Mesothelial cell of epicardium (in vitro differentiated cells): Measurements from ENCODE around the gene ME3. TPM values are rescaled to one million over a fixed set of nuclear protein-coding genes. Genes with fewer than 3 reads are reported as not detected.
"Not testable (repeated sequence)": the region's sequence is repeated elsewhere in the genome, so short reads cannot be mapped to it uniquely, and the experiment has no call there.

Experiments used
- DNase-seq, 2 experiments: peaks; one replicate each; pipeline ENCODE4 v3.0.0; 2021; ENCODE audit warnings: low spot score in 2 of 2; ENCODE audit not compliant: unreplicated experiment in 2 of 2
- H3K27ac Mint-ChIP-seq: 2 replicates; pipeline ENCODE4 v1.8.0; 2021; ENCODE audit warnings: mixed read lengths
- H3K27me3 Mint-ChIP-seq: 2 replicates; pipeline ENCODE4 v1.8.0; 2021; ENCODE audit warnings: low read depth, mixed read lengths
- H3K36me3 Mint-ChIP-seq: 2 replicates; pipeline ENCODE4 v1.8.0; 2021; ENCODE audit warnings: mixed read lengths
- H3K4me1 Mint-ChIP-seq: 2 replicates; pipeline ENCODE4 v1.8.0; 2021; ENCODE audit warnings: mixed read lengths
- H3K4me3 Mint-ChIP-seq: 2 replicates; pipeline ENCODE4 v1.8.0; 2021; ENCODE audit warnings: mild to moderate bottlenecking, moderate library complexity, mixed read lengths
- H3K9me3 Mint-ChIP-seq: 2 replicates; pipeline ENCODE4 v1.8.0; 2021; ENCODE audit warnings: mixed read lengths
- total RNA-seq: library from RNA; stranded (reverse); gene quantifications from 3 replicates; pipeline ENCODE4 v1.2.1, GENCODE V29; 2021
- TF ChIP-seq, protein P1 (sequence below): fragments of 200-600 bp; sonication (generic); IDR thresholded peaks from one replicate; pipeline ENCODE4 v1.5.0; 2021; ENCODE audit warnings: antibody characterized with exemption; ENCODE audit not compliant: unreplicated experiment

The ME3 gene
- total RNA-seq, 1 donor from 2014 or later = 11.8 TPM

DNA sequence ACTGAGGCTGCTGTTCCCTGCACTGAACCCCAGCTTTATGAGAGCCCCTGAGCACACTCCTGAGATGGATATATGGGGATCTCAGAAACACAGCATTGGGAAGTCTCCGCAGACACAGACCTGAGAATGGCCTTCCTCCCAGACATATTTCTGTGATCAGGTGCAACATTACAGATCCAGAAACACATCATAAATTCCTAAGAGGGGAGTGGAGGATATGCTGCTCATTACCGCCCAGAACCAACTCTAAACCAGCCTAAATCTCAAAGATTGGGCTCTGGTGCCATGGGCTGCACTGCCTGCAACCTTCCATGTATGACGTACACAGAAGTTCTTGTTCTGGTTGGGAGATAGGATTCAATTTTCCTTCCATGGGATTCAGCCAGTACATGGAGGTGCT is 102.0 kb downstream of the ME3 start:
- no peak for DNase-seq
- H3K27ac Mint-ChIP-seq = peak overlapping the region; percentile 57
- H3K4me1 Mint-ChIP-seq = peaks cover 39% of the 10 kb centered on the region
- no peak overlapping the region for H3K4me3 Mint-ChIP-seq
- peaks cover 8% of the 10 kb centered on the region for H3K27me3 Mint-ChIP-seq
- no peaks in the 10 kb centered on the region for H3K36me3 Mint-ChIP-seq
- H3K9me3 Mint-ChIP-seq = no peaks in the 10 kb centered on the region
- TF ChIP-seq, protein P1, sequence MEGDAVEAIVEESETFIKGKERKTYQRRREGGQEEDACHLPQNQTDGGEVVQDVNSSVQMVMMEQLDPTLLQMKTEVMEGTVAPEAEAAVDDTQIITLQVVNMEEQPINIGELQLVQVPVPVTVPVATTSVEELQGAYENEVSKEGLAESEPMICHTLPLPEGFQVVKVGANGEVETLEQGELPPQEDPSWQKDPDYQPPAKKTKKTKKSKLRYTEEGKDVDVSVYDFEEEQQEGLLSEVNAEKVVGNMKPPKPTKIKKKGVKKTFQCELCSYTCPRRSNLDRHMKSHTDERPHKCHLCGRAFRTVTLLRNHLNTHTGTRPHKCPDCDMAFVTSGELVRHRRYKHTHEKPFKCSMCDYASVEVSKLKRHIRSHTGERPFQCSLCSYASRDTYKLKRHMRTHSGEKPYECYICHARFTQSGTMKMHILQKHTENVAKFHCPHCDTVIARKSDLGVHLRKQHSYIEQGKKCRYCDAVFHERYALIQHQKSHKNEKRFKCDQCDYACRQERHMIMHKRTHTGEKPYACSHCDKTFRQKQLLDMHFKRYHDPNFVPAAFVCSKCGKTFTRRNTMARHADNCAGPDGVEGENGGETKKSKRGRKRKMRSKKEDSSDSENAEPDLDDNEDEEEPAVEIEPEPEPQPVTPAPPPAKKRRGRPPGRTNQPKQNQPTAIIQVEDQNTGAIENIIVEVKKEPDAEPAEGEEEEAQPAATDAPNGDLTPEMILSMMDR = no peak

DNA sequence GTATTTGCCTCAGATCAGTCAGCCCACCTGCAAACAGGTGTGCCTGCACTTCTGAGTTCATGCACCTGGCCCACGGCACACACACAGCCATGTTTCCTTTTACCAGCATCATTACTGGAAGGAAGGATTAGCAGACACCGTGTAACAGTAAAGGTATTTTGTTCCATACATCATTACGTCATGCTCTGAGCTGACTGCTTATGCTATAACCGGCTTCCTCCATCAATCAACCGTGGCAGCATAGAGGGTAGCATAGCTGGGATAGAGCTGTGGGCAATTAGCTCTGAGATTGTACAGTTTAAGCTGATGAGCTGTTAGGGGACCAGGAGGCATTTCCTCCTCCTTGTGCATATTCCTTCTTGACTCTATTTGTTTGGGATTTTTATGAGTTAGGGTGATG is 102.4 kb downstream of the ME3 start:
- no peak overlapping the region for H3K4me3 Mint-ChIP-seq
- H3K27me3 Mint-ChIP-seq = peaks cover 10% of the 10 kb centered on the region
- no peaks in the 10 kb centered on the region for H3K36me3 Mint-ChIP-seq
- TF ChIP-seq, protein P1 = no peak
- H3K4me1 Mint-ChIP-seq = peaks cover 38% of the 10 kb centered on the region
- DNase-seq = no peak
- H3K9me3 Mint-ChIP-seq = no peaks in the 10 kb centered on the region
- peak overlapping the region; percentile 57 for H3K27ac Mint-ChIP-seq

DNA sequence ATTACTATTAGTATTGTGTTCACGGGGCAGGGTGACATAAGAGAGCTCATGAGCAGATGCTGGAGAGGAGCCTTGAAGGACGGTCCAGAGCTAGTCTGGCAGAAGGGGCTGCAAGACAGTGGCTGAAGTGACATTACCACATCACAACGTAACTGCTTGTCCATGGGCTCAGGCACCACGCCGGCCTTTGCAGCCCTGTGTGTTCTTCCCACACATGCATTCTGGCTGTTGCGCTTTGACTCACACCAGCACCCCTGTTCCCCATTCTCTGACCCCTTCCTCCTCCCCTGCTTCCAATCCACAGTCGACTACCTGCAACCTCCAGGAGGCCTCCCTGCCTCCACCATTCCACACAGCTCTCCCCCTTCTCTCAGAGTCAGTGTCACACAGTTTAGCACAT is 103.3 kb downstream of the ME3 start:
- Mint-ChIP-seq H3K27me3 (peaks cover 13% of the 10 kb centered on the region), H3K36me3 (no peaks in the 10 kb centered on the region), H3K9me3 (peaks cover under 1% of the 10 kb centered on the region), H3K4me1 (peaks cover 30% of the 10 kb centered on the region), H3K4me3 (no peak overlapping the region), H3K27ac (no peak overlapping the region)
- no peak for DNase-seq
- TF ChIP-seq, protein P1 = no peak

DNA sequence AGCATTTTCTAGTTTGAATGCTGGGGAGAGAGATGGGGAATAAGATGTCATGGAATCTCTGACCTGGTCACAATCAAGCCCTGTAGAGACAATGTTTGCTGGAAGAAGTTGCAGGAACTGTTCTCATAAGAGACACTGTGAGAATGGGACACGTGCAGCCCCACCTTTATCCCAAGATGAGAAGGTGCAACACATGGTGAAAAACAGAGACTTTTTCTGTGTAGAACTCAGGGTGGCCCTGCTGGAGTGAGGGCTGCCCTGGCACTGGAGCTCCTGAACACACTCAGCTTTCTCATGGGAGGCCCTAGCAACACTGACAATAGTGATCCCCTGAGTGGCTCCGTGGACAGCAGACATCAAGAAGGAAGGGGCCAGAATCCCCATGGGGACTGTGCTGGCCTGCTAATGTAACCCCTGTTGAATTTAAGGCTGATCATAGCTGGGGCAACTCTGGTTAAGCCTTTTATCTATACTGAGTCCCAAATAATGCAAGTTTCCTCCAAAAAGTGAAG is 106.6 kb downstream of the ME3 start:
- no peak overlapping the region for H3K27ac Mint-ChIP-seq
- H3K9me3 Mint-ChIP-seq = peaks cover 24% of the 10 kb centered on the region
- TF ChIP-seq, protein P1 = no peak
- peaks cover 3% of the 10 kb centered on the region for H3K36me3 Mint-ChIP-seq
- DNase-seq = no peak
- peaks cover 23% of the 10 kb centered on the region for H3K4me1 Mint-ChIP-seq
- no peak overlapping the region for H3K4me3 Mint-ChIP-seq
- H3K27me3 Mint-ChIP-seq = peaks cover 9% of the 10 kb centered on the region

DNA sequence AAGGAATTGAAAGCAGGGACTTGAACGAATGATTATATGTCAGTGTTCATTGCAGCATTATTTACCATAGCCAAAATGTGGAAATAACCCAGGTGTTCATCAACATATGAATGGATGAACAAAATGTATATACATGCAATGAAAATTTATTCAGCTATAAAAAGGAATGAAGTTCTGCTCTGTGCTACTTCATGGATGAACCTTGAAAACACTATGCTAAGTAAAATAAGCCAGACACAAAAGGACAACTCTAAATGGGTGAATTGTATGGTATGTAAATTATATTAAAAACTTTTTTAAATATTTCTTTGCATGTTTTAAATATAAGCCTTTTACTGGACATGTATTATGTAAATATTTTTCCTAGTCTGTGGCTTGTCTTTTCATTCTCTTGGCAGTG is 107.0 kb downstream of the ME3 start:
- Mint-ChIP-seq H3K4me1 (peaks cover 18% of the 10 kb centered on the region), H3K4me3 (no peak overlapping the region), H3K27ac (no peak overlapping the region), H3K9me3 (peaks cover 24% of the 10 kb centered on the region), H3K36me3 (peaks cover 3% of the 10 kb centered on the region), H3K27me3 (peaks cover 9% of the 10 kb centered on the region)
- DNase-seq = no peak
- TF ChIP-seq, protein P1 = no peak

DNA sequence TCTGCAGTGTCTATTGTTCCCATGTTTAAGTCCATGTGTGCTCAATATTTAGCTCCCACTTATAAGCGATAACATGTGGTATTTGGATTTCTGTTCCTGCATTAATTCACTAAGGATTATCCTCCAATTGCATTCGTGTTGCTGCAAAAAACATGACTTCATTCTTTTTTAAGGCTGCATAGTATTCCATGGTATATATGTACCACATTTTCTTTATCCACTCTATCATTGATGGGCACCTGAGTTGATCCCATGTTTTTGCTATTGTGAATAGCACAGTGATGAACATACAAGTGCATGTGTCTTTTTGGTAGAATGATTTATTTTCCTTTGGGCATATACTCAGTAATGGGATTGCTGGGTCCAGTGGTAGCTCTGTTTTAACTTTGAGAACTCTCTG is 109.6 kb downstream of the ME3 start:
- H3K36me3 Mint-ChIP-seq, H3K27ac Mint-ChIP-seq, H3K4me3 Mint-ChIP-seq, H3K27me3 Mint-ChIP-seq, DNase-seq: not testable (repeated sequence)
- peaks cover 24% of the 10 kb centered on the region for H3K9me3 Mint-ChIP-seq
- peaks cover 18% of the 10 kb centered on the region for H3K4me1 Mint-ChIP-seq
